SU-DHL-6 (cell line): ENCODE results near the gene KAT6B.

Source experiments
- H2AFZ ChIP-seq: fragments of 200-600 bp; sonication (generic); 2 replicates; pipeline ENCODE4 v1.6.1; 2014; ENCODE audit warnings: low read depth, mild to moderate bottlenecking, moderate library complexity, mixed read lengths, antibody characterized with exemption, low read length; ENCODE audit not compliant: severe bottlenecking
- H3F3A ChIP-seq: fragments of 200-600 bp; shearing (Covaris generic); 2 replicates; pipeline ENCODE4 v1.6.0; 2016; ENCODE audit warnings: antibody characterized with exemption, mild to moderate bottlenecking; ENCODE audit not compliant: insufficient read depth
- H3K27ac ChIP-seq: fragments of 200-600 bp; sonication (generic); 2 replicates; pipeline ENCODE4 v1.5.1; 2016; ENCODE audit warnings: low read depth, mild to moderate bottlenecking, low read length, moderate library complexity, mixed read lengths
- H3K27me3 ChIP-seq: fragments of 200-600 bp; sonication (generic), shearing (Covaris generic); 2 replicates; pipeline ENCODE4 v1.6.0; 2014; ENCODE audit warnings: mild to moderate bottlenecking, low read length
- H3K36me3 ChIP-seq: fragments of 200-600 bp; sonication (generic); 2 replicates; pipeline ENCODE4 v1.6.1; 2014; ENCODE audit warnings: mild to moderate bottlenecking, low read length, mixed read lengths
- H3K4me2 ChIP-seq: fragments of 300-600, 200-600 bp; shearing (Covaris generic), sonication (generic); 2 replicates; pipeline ENCODE4 v1.6.0; 2014; ENCODE audit warnings: low read length, low read depth, mild to moderate bottlenecking; ENCODE audit not compliant: poor library complexity, severe bottlenecking
- H3K4me3 ChIP-seq: fragments of 200-600 bp; sonication (generic); 2 replicates; pipeline ENCODE4 v1.5.1; 2014; ENCODE audit warnings: antibody characterized with exemption, low read length, mild to moderate bottlenecking, mixed read lengths; ENCODE audit not compliant: insufficient read depth, poor library complexity, severe bottlenecking
- H3K79me2 ChIP-seq: fragments of 200-600 bp; sonication (generic); 2 replicates; pipeline ENCODE4 v1.6.1; 2014; ENCODE audit warnings: mild to moderate bottlenecking, low read length, moderate library complexity; ENCODE audit not compliant: insufficient read depth
- H3K9ac ChIP-seq: fragments of 200-600 bp; sonication (generic); 2 replicates; pipeline ENCODE4 v1.7.0; 2014; ENCODE audit warnings: mild to moderate bottlenecking, low read length
- H3K9me2 ChIP-seq: fragments of 200-600 bp; sonication (generic); replicated peaks from 2 replicates; pipeline ENCODE4 v1.6.1; 2014; ENCODE audit warnings: low read length; ENCODE audit not compliant: insufficient read depth
- H3K9me3 ChIP-seq: fragments of 200-600 bp; sonication (generic); 2 replicates; pipeline ENCODE4 v1.6.1; 2014; ENCODE audit warnings: low read length, mixed read lengths; ENCODE audit not compliant: insufficient read depth
- H4K20me1 ChIP-seq: fragments of 200-600 bp; sonication (generic); 2 replicates; pipeline ENCODE4 v1.6.1; 2014; ENCODE audit warnings: low read depth, mild to moderate bottlenecking, antibody characterized with exemption, low read length, moderate library complexity, mixed read lengths
- CTCF ChIP-seq: fragments of 200-600 bp; sonication (generic); IDR thresholded peaks from one replicate; pipeline ENCODE4 v1.5.1; 2017; ENCODE audit warnings: antibody characterized with exemption, mild to moderate bottlenecking, low read length, moderate library complexity; ENCODE audit not compliant: insufficient read depth, poor library complexity, severe bottlenecking
- EZH2phosphoT487 ChIP-seq: fragments of 200-600 bp; sonication (generic), shearing (Covaris generic); conservative IDR thresholded peaks from 2 replicates; pipeline ENCODE4 v1.6.1; 2018; ENCODE audit warnings: mild to moderate bottlenecking, antibody characterized with exemption, low read length, moderate library complexity, mixed read lengths

Gene KAT6B

GRCh38 chr10:74813381-74814259 is 12.8 kb upstream of the KAT6B start:
- no peak overlapping the region for H2AFZ ChIP-seq
- H3F3A ChIP-seq, result no peaks in the 10 kb centered on the region
- H3K79me2 ChIP-seq, result no peaks in the 10 kb centered on the region
- no peaks in the 10 kb centered on the region for H3K27me3 ChIP-seq
- TF ChIP-seq EZH2phosphoT487 (no peak), CTCF (no peak)
- H3K9ac ChIP-seq, result no peak overlapping the region
- H3K36me3 ChIP-seq, result no peaks in the 10 kb centered on the region
- H4K20me1 ChIP-seq, result no peaks in the 10 kb centered on the region
- H3K9me2 ChIP-seq, result no peaks in the 10 kb centered on the region
- H3K9me3 ChIP-seq, result peaks cover 10% of the 10 kb centered on the region; the same call in 1 of the 2 replicates
- H3K27ac ChIP-seq, result no peak overlapping the region
- no peak overlapping the region for H3K4me2 ChIP-seq
- H3K4me3 ChIP-seq, result no peak overlapping the region

GRCh38 chr10:74814797-74815196 is 11.6 kb upstream of the KAT6B start:
- Histone ChIP-seq H3K9me3 (peaks cover 10% of the 10 kb centered on the region; the same call in 1 of the 2 replicates), H3F3A (no peaks in the 10 kb centered on the region), H3K9ac (no peak overlapping the region), H3K79me2 (no peaks in the 10 kb centered on the region), H3K27me3 (no peaks in the 10 kb centered on the region), H2AFZ (no peak overlapping the region), H4K20me1 (no peaks in the 10 kb centered on the region), H3K4me3 (no peak overlapping the region), H3K27ac (no peak overlapping the region), H3K36me3 (no peaks in the 10 kb centered on the region), H3K9me2 (no peaks in the 10 kb centered on the region), H3K4me2 (no peak overlapping the region)
- TF ChIP-seq EZH2phosphoT487 (no peak), CTCF (no peak)

DNA sequence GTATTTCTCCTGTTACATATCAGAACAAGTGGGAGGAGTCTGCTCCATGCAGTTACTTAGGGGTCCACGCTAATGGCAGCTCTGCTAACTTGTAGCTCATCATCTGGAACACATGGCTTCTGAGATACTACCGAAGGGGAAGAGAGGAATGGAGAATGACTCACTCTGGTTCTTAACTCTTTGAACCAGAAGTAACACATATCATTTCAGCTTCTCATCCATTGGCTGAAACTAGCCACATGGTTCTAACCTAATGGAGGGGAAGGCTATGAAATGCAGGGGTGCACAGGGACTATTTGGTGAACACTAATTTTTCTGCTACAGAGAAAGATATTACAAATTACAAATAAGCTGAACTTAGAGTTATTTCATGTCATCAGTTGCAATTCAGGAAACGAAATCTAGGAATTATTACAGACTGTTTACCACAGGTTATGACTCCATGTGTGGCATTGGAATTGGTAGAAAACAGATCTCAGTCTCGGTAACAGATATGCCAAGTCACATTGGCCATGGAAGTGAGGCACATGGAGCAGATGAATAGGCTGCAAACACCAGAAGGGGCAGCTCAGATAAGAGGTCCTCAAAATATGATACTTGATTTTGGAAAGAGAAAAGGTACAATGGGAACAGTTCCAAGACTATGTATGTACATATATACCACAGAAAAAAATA is 9.4 kb upstream of the KAT6B start:
- H3K4me3 ChIP-seq, result no peak overlapping the region
- no peak overlapping the region for H3K4me2 ChIP-seq
- no peaks in the 10 kb centered on the region for H3F3A ChIP-seq
- no peaks in the 10 kb centered on the region for H4K20me1 ChIP-seq
- peaks cover 10% of the 10 kb centered on the region; the same call in 1 of the 2 replicates for H3K9me3 ChIP-seq
- H3K27me3 ChIP-seq, result no peaks in the 10 kb centered on the region
- H2AFZ ChIP-seq, result no peak overlapping the region
- H3K9ac ChIP-seq, result no peak overlapping the region
- no peaks in the 10 kb centered on the region for H3K9me2 ChIP-seq
- TF ChIP-seq EZH2phosphoT487, result no peak
- no peak for TF ChIP-seq CTCF
- no peak overlapping the region for H3K27ac ChIP-seq
- H3K79me2 ChIP-seq, result no peaks in the 10 kb centered on the region
- H3K36me3 ChIP-seq, result no peaks in the 10 kb centered on the region
